Lung (tissue), 12 donors: ENCODE data around the gene BBS1. TPM values are rescaled to one million over a fixed set of nuclear protein-coding genes. Genes with fewer than 3 reads are reported as not detected.
"Not testable (repeated sequence)": the region's sequence is repeated elsewhere in the genome, so short reads cannot be mapped to it uniquely, and the experiment has no call there.

Experiments used
- ATAC-seq: fragments of 200-7000 bp; cut with Tn5 transposase; one replicate; pipeline ENCODE4 v1.9.1; 2020; ENCODE audit warnings: moderate number of reproducible peaks; ENCODE audit not compliant: insufficient read depth, low FRiP score
- DNase-seq, 3 donors: peaks; one replicate each; pipeline ENCODE4 v3.0.0-alpha.2; 2013 to 2017
- H3K27ac ChIP-seq, 2 donors: one replicate each; pipeline ENCODE4 v1.5.1; 2013; ENCODE audit warnings: mild to moderate bottlenecking in 2 of 2, moderate library complexity in 2 of 2, control low read depth in 1 of 2, inconsistent platforms in 1 of 2, low read depth in 1 of 2, low read length in 1 of 2
- H3K27me3 ChIP-seq, 3 donors: one replicate each; pipeline ENCODE4 v1.5.1; 2013; ENCODE audit warnings: low read length in 2 of 3; ENCODE audit not compliant: control insufficient read depth in 3 of 3, insufficient read depth in 3 of 3
- H3K36me3 ChIP-seq, 4 donors: one replicate each; pipeline ENCODE4 v1.5.1; 2013; ENCODE audit warnings: low read length in 4 of 4, mild to moderate bottlenecking in 1 of 4, moderate library complexity in 1 of 4; ENCODE audit not compliant: control insufficient read depth in 4 of 4, insufficient read depth in 4 of 4
- H3K4me1 ChIP-seq, 5 donors: one replicate each; pipeline ENCODE4 v1.5.1; 2013; ENCODE audit warnings: low read length in 5 of 5, mild to moderate bottlenecking in 2 of 5, moderate library complexity in 1 of 5; ENCODE audit not compliant: control insufficient read depth in 5 of 5, insufficient read depth in 5 of 5
- H3K4me3 ChIP-seq: one replicate; pipeline ENCODE4 v1.5.1; 2013; ENCODE audit warnings: mild to moderate bottlenecking, control low read depth, moderate library complexity
- H3K9ac ChIP-seq, 2 donors: one replicate each; pipeline ENCODE4 v1.5.1; 2013; ENCODE audit warnings: low read length in 2 of 2, control low read depth in 1 of 2; ENCODE audit not compliant: insufficient read depth in 1 of 2
- H3K9me3 ChIP-seq, 4 donors: one replicate each; pipeline ENCODE4 v1.5.1; 2013; ENCODE audit warnings: low read length in 3 of 4, mild to moderate bottlenecking in 1 of 4, moderate library complexity in 1 of 4; ENCODE audit not compliant: control insufficient read depth in 4 of 4, insufficient read depth in 3 of 4
- CTCF ChIP-seq: IDR thresholded peaks from 2 replicates; pipeline ENCODE4 v1.5.1; 2012; ENCODE audit warnings: mild to moderate bottlenecking; ENCODE audit errors: control extremely low read depth, extremely low read depth
- WGBS, 2 donors: extraction: QIAGEN DNeasy Blood & Tissue Kit; methylation state at CpG; one replicate each; pipeline ENCODE4 v1.1.7; 2013; 5-methylcytosine and 5-hydroxymethylcytosine counted together
- polyA plus RNA-seq, 2 donors: library from polyadenylated mRNA; stranded (reverse); fragments of 200-250 nt; gene quantifications; one replicate each; pipeline ENCODE4 v1.2.1, GENCODE V29; 2013
- total RNA-seq, 2 donors: library from RNA; depleted of rRNA in 1 of 2; stranded (reverse); fragments of >200 nt in 1 of 2; gene quantifications; one replicate each; pipeline ENCODE4 v1.2.1, GENCODE V29; 2014 to 2021
- donor health status: control.
- donor health status: control.
- donor health status: Bipolar disorder and iron deficiency.
- donor health status: healthy.
- donor health status: DM: yes; HTN: yes; CAD: no.

BBS1 gene
- total and polyA plus RNA-seq, 4 donors = 12.5 to 75.6 (median 29.3) TPM

DNA sequence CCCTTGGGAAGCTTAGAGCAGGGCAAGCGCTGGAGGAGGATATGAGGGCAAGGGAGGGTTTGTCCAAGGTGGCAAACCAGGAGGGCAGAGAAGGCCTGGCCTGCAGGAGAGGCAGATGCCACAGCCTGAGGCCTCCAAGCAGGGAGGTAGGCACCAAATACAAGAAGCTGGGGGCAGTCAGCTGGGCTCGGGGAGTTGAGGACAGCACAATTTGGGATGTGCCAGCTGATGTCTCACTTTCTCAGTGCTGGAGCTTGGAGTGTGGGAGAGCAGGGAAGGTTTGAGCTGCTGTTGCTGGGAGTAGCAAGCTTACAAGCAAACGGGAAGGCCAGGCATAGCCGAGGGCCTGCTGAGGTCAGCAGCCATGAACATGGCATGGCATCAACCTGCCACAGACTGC, 31.5 kb downstream of the BBS1 start:
- DNase-seq (no peak), ATAC-seq (no peak)
- no peaks in the 10 kb centered on the region for H3K27me3 ChIP-seq
- H3K9ac ChIP-seq = no peak overlapping the region
- no peak overlapping the region for H3K4me3 ChIP-seq
- peaks cover 0 to 14% (median 7%) of the 10 kb centered on the region in 5 donors for H3K4me1 ChIP-seq
- no peaks in the 10 kb centered on the region for H3K9me3 ChIP-seq
- peaks cover 0 to 28% (median 0%) of the 10 kb centered on the region in 4 donors for H3K36me3 ChIP-seq
- no peak overlapping the region for H3K27ac ChIP-seq
- 84 to 88% methylated on average over 4 of the region's 4 CpGs for WGBS, 2 donors
- no peak for TF ChIP-seq CTCF

DNA sequence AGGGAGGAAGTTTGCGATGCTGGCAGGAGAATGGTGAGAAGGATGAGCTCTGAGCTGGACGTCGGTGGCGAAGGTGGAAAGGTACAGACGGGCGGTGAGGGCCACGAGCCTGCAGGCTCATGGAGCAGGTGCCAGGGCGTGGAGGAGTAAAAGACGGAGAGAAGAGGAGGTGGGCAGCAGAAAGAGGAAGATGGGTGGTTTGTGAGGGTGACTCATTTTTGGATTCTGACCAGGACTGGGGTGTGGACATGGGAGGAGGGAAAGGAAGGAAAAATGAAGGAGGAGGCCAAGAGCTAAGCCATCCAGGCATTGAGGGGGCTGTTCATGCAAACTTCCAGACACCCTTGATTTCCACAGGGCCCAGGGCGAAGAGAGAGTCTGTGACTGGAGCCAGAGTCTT, 31.9 kb downstream of the BBS1 start:
- H3K4me3 ChIP-seq = no peak overlapping the region
- no peaks in the 10 kb centered on the region for H3K27me3 ChIP-seq
- H3K27ac ChIP-seq = no peak overlapping the region
- DNase-seq = no peak
- ATAC-seq = no peak
- WGBS, 2 donors = 66 to 79% methylated on average over 10 of the region's 10 CpGs
- peaks cover 0 to 14% (median 7%) of the 10 kb centered on the region in 5 donors for H3K4me1 ChIP-seq
- H3K9me3 ChIP-seq = no peaks in the 10 kb centered on the region
- peaks cover 0 to 26% (median 0%) of the 10 kb centered on the region in 4 donors for H3K36me3 ChIP-seq
- no peak for TF ChIP-seq CTCF
- H3K9ac ChIP-seq = no peak overlapping the region

- Histone ChIP-seq H3K36me3 (peaks cover 0 to 26% (median 0%) of the 10 kb centered on the region in 4 donors), H3K4me3 (no peak overlapping the region), H3K27ac (peak overlapping the region in 1 of 2 donors; percentile 67), H3K4me1 (peaks cover 0 to 14% (median 7%) of the 10 kb centered on the region in 5 donors), H3K27me3 (peaks cover 0 to 2% (median 0%) of the 10 kb centered on the region in 3 donors), H3K9ac (no peak overlapping the region), H3K9me3 (no peaks in the 10 kb centered on the region)
- ATAC-seq (no peak), DNase-seq (peak; percentile 74 to 80 (median 79))
- peak; percentile 30 for TF ChIP-seq CTCF
- 24 to 30% methylated on average over 26 of the region's 26 CpGs for WGBS, 2 donors
These were observed 33.0 kb downstream of the BBS1 start for GRCh38 chr11:66543263-66544107.

DNA sequence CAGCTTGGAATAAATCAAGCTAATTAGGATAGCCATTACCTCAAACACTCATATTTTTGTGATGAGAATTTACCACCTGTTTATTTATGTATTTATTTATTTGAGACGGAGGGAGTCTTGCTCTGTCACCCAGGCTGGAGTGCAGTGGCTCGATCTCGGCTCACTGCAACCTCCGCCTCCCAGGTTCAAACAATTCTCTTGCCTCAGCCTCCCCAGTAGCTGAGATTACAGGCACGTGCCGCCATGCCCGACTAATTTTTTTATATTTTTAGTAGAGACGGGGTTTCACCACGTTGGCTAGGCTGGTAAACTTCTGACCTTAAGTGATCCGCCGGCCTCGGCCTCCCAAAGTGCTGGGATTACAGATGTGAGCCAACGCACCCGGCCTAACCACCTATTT, 34.5 kb downstream of the BBS1 start:
- not testable (repeated sequence) for DNase-seq, H3K27me3 ChIP-seq, H3K27ac ChIP-seq, H3K9me3 ChIP-seq, ATAC-seq
- Histone ChIP-seq H3K4me1 (peaks cover 0 to 14% (median 7%) of the 10 kb centered on the region in 5 donors), H3K36me3 (peaks cover 0 to 13% (median 0%) of the 10 kb centered on the region in 4 donors), H3K9ac (peak overlapping the region in 1 of 2 donors; percentile 42), H3K4me3 (peak overlapping the region; percentile 93)
- WGBS, 2 donors = 70 to 75% methylated on average over 14 of the region's 14 CpGs
